Large intestine (tissue), 12 donors: ENCODE results near the gene TAGLN2. TPM values are rescaled to one million over a fixed set of nuclear protein-coding genes. Genes with fewer than 3 reads are reported as not detected.
A peak's percentile ranks its signal among the peaks of the same experiment; 100 is the strongest.

Experiments
- DNase-seq, 2 donors: peaks; one replicate each; pipeline versions ENCODE4 v3.0.0 to v3.0.0-alpha.2; 2013
- H3K27ac ChIP-seq: one replicate; pipeline ENCODE4 v1.5.1; 2013; ENCODE audit warnings: low read length
- H3K27me3 ChIP-seq: 2 replicates; pipeline ENCODE4 v1.6.1; 2013; ENCODE audit warnings: low read length; ENCODE audit not compliant: control insufficient read depth, insufficient read depth
- H3K36me3 ChIP-seq: 2 replicates; pipeline ENCODE4 v1.6.1; 2013; ENCODE audit warnings: low read length; ENCODE audit not compliant: control insufficient read depth, insufficient read depth
- H3K4me1 ChIP-seq: one replicate; pipeline ENCODE4 v1.6.1; 2013; ENCODE audit warnings: low read length; ENCODE audit not compliant: control insufficient read depth, insufficient read depth
- H3K4me3 ChIP-seq: one replicate; pipeline ENCODE4 v1.5.1; 2013; ENCODE audit warnings: low read length
- H3K9me3 ChIP-seq: one replicate; pipeline ENCODE4 v1.6.1; 2013; ENCODE audit warnings: mild to moderate bottlenecking, low read depth, low read length, moderate library complexity; ENCODE audit not compliant: control insufficient read depth
- WGBS: methylation state at CpG from one replicate; pipeline ENCODE4 v1.1.5; 2013; ENCODE audit warnings: low lambda C conversion rate; ENCODE audit not compliant: insufficient coverage; 5-methylcytosine and 5-hydroxymethylcytosine counted together
- long read RNA-seq, 11 donors: transcript quantifications; one replicate each; lab custom pipeline, GENCODE V29; 2026
- polyA plus RNA-seq: library from polyadenylated mRNA; unstranded; fragments of 120-200 nt; gene quantifications from one replicate; pipeline ENCODE4 v1.2.1, GENCODE V29; 2013

The TAGLN2 gene
- 271 TPM for polyA plus RNA-seq
- long read RNA-seq, donor 1, transcript TAGLN2-203 (5 exons, 1,604 nt) = major isoform, 52 of 61 reads
- long read RNA-seq, donor 1, partial matches to known transcripts = 9 of 61 reads
- long read RNA-seq, donor 1, other reads (novel, unspliced or antisense) = 0 of 61 reads
- long read RNA-seq, donor 2, transcript TAGLN2-203 (5 exons, 1,604 nt) = major isoform, 99 of 132 reads
- long read RNA-seq, donor 2, partial matches to known transcripts = 32 of 132 reads
- long read RNA-seq, donor 2, other reads (novel, unspliced or antisense) = 0 of 132 reads
- long read RNA-seq, donor 3 = 0 reads
- long read RNA-seq, donor 4, transcript TAGLN2-203 (5 exons, 1,604 nt) = major isoform, 10 of 10 reads
- long read RNA-seq, donor 4, partial matches to known transcripts = 0 of 10 reads
- long read RNA-seq, donor 4, other reads (novel, unspliced or antisense) = 0 of 10 reads
- long read RNA-seq, donor 5, transcript TAGLN2-203 (5 exons, 1,604 nt) = major isoform, 30 of 57 reads
- long read RNA-seq, donor 5, partial matches to known transcripts = 26 of 57 reads
- long read RNA-seq, donor 5, other reads (novel, unspliced or antisense) = 0 of 57 reads
- long read RNA-seq, donor 6, transcript TAGLN2-203 (5 exons, 1,604 nt) = major isoform, 100 of 143 reads
- long read RNA-seq, donor 6, partial matches to known transcripts = 42 of 143 reads
- long read RNA-seq, donor 6, other reads (novel, unspliced or antisense) = 0 of 143 reads
- long read RNA-seq, donor 7, transcript TAGLN2-203 (5 exons, 1,604 nt) = major isoform, 22 of 32 reads
- long read RNA-seq, donor 7, partial matches to known transcripts = 10 of 32 reads
- long read RNA-seq, donor 7, other reads (novel, unspliced or antisense) = 0 of 32 reads
- long read RNA-seq, donor 8, transcript TAGLN2-203 (5 exons, 1,604 nt) = major isoform, 128 of 171 reads
- long read RNA-seq, donor 8, partial matches to known transcripts = 42 of 171 reads
- long read RNA-seq, donor 8, other reads (novel, unspliced or antisense) = 0 of 171 reads
- long read RNA-seq, donor 9, transcript TAGLN2-203 (5 exons, 1,604 nt) = major isoform, 89 of 113 reads
- long read RNA-seq, donor 9, partial matches to known transcripts = 23 of 113 reads
- long read RNA-seq, donor 9, other reads (novel, unspliced or antisense) = 0 of 113 reads
- long read RNA-seq, donor 10, transcript TAGLN2-203 (5 exons, 1,604 nt) = major isoform, 110 of 131 reads
- long read RNA-seq, donor 10, partial matches to known transcripts = 19 of 131 reads
- long read RNA-seq, donor 10, other reads (novel, unspliced or antisense) = 0 of 131 reads
- long read RNA-seq, donor 11, transcript TAGLN2-203 (5 exons, 1,604 nt) = major isoform, 76 of 90 reads
- long read RNA-seq, donor 11, partial matches to known transcripts = 13 of 90 reads
- long read RNA-seq, donor 11, other reads (novel, unspliced or antisense) = 0 of 90 reads

DNA sequence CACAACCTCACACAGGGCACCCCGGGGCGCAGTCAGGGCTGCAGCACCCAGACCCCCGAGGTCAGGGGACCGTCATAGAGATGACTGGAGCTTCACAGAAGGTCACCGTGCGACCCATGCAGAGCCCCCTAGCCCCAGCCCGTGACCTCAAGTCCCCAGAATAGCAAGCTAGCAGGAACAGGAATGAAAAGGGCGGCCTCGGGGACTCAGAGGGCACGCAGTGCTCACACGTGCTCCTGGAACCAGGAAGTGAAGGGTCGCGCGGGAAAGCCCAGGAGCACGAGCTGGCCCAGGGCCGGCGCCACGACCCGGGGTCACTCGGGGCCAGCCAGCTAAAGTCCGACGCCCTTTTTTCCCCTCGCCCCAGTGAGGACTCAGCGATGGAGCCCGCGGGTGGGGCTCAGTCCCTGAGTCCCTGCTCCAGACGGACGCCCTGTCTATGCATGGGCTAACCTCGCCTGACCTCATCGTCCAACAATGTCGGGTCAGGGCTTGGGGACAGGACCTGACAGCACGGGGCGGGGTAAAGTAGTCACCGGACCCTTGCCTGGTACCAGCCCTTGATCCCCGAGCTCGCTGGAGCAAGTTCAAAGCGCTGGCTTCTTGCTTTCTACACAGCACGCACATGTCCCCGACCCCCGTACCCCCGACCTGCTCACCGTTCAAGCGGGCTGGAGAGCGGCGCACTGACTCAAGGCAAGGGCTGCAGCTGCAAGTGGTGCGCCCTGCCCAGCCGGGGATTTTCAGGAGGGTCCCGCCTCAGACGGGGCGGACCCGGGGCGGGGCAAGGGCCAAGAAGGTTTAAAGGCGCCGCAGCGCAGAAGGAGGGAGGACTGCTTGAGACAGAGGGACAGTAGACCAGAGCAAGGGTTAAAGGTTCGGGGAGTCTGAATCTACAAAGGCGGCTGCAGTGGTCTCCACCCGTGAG lies at the start of gene TAGLN2:
TAGLN2 (minus strand) TSS at position 717 of the 928 bp plus-strand sequence. CDS start 4,998 bp downstream, outside the sequence.
- DNase-seq = peak; percentile 88 to 92
- H3K4me3 ChIP-seq = peak within 1 kb of the TSS; percentile 76
- peak within 1 kb of the TSS; percentile 77 for H3K27ac ChIP-seq
- no CpG with 5 or more reads among the region's 58 CpGs for WGBS
- H3K36me3 ChIP-seq = peaks cover 42% of the 10 kb centered on the region
- H3K27me3 ChIP-seq = no peaks in the 10 kb centered on the region
- H3K4me1 ChIP-seq = peaks cover 52% of the 10 kb centered on the region
- peaks cover 2% of the 10 kb centered on the region for H3K9me3 ChIP-seq

- peaks cover 33% of the 10 kb centered on the region for H3K4me1 ChIP-seq
- no peaks in the 10 kb centered on the region for H3K9me3 ChIP-seq
- no CpG with 5 or more reads among the region's 7 CpGs for WGBS
Observed at GRCh38 chr1:159974350-159974965, 49.2 kb upstream of the TAGLN2 start.

GRCh38 chr1:159973350-159973940 lies 48.1 kb upstream of the TAGLN2 start:
- H3K9me3 ChIP-seq = no peaks in the 10 kb centered on the region
- DNase-seq = no peak
- no peaks in the 10 kb centered on the region for H3K27me3 ChIP-seq
- no peaks in the 10 kb centered on the region for H3K36me3 ChIP-seq
- no CpG with 5 or more reads among the region's 6 CpGs for WGBS
- no peak overlapping the region for H3K27ac ChIP-seq
- no peak overlapping the region for H3K4me3 ChIP-seq
- peaks cover 43% of the 10 kb centered on the region for H3K4me1 ChIP-seq

More at GRCh38 chr1:159974350-159974965, 49.2 kb upstream of the TAGLN2 start:
- Histone ChIP-seq H3K36me3 (no peaks in the 10 kb centered on the region), H3K27ac (no peak overlapping the region), H3K4me3 (no peak overlapping the region), H3K27me3 (no peaks in the 10 kb centered on the region)
- DNase-seq = no peak

- no peaks in the 10 kb centered on the region for H3K9me3 ChIP-seq
- no peaks in the 10 kb centered on the region for H3K36me3 ChIP-seq
- no CpG with 5 or more reads among the region's 8 CpGs for WGBS
- peaks cover 43% of the 10 kb centered on the region for H3K4me1 ChIP-seq
- no peak overlapping the region for H3K4me3 ChIP-seq
- no peak for DNase-seq
- no peaks in the 10 kb centered on the region for H3K27me3 ChIP-seq
- peak overlapping the region; percentile 48 for H3K27ac ChIP-seq
Observed at GRCh38 chr1:159972443-159973205, 47.3 kb upstream of the TAGLN2 start.

GRCh38 chr1:159970932-159971342 lies 45.6 kb upstream of the TAGLN2 start:
- Histone ChIP-seq H3K27ac (peak overlapping the region; percentile 61), H3K4me1 (peaks cover 43% of the 10 kb centered on the region), H3K9me3 (no peaks in the 10 kb centered on the region), H3K27me3 (no peaks in the 10 kb centered on the region), H3K36me3 (no peaks in the 10 kb centered on the region), H3K4me3 (no peak overlapping the region)
- peak; percentile 92 to 98 for DNase-seq
- WGBS = no CpG with 5 or more reads among the region's 9 CpGs

DNA sequence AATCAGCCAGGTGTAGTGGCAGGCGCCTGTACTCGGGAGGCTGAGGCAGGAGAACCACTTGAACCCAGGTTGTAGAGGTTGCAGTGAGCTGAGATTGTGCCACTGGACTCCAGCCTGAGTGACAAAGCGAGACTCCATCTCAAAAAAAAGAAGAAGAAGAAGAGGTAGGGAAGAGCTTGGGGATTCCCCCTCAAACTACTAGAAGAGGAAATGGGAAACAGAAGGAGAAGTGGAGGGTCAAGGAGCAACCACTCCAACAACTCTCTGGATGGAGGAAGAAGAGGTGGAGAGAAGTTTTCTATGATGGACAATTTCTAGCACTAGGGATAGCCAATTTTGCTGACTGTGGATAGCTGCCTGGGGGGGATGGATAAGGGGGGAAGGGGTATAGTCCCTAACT lies 43.6 kb upstream of the TAGLN2 start:
- no peak overlapping the region for H3K27ac ChIP-seq
- peaks cover 48% of the 10 kb centered on the region for H3K4me1 ChIP-seq
- H3K4me3 ChIP-seq = no peak overlapping the region

DNA sequence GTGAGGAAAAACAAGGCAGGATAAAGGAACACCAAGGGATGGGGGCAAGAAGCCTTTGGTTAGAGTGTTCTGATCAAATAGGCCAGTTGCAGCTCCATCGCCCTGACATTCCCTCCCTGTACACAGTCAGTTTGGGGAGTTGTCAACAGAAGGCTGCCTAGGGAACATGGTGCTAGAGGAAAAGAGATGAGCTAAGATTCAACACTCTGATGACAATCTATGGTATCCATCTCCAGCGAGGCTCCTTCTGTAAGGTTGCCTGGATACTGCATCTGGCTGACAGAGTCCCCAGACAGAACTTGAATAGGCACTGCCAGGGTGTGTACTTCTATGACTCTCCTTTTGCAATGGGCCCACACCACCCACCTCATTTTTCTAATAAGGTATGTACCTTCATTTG lies 40.0 kb upstream of the TAGLN2 start:
- Histone ChIP-seq H3K4me1 (peaks cover 48% of the 10 kb centered on the region), H3K9me3 (no peaks in the 10 kb centered on the region), H3K27me3 (no peaks in the 10 kb centered on the region), H3K36me3 (no peaks in the 10 kb centered on the region), H3K4me3 (no peak overlapping the region), H3K27ac (no peak overlapping the region)
- DNase-seq = no peak
- no CpG with 5 or more reads among the region's 2 CpGs for WGBS

More for the DNA sequence above, 43.6 kb upstream of the TAGLN2 start:
- H3K27me3 ChIP-seq = no peaks in the 10 kb centered on the region
- no peaks in the 10 kb centered on the region for H3K36me3 ChIP-seq
- H3K9me3 ChIP-seq = no peaks in the 10 kb centered on the region
- WGBS = no CpG with 5 or more reads among the region's 3 CpGs
- no peak for DNase-seq

- Histone ChIP-seq H3K9me3 (no peaks in the 10 kb centered on the region), H3K36me3 (no peaks in the 10 kb centered on the region), H3K27me3 (no peaks in the 10 kb centered on the region), H3K27ac (no peak overlapping the region), H3K4me1 (peaks cover 38% of the 10 kb centered on the region), H3K4me3 (no peak overlapping the region)
- DNase-seq = no peak
- WGBS = 100% methylated on average over 1 of the region's 3 CpGs
Observed at GRCh38 chr1:159964144-159964543, 38.8 kb upstream of the TAGLN2 start.
